Hematopoietic multipotent progenitor cell treated with erythropoietin and hydrocortisone succinate and interleukin-3 and kit ligand, for 17 days (in vitro differentiated cells): Measurements from ENCODE around the gene ANKRD62.
"Not testable (repeated sequence)": the region's sequence is repeated elsewhere in the genome, so short reads cannot be mapped to it uniquely, and the experiment has no call there.

Experiments
- DNase-seq: peaks from one replicate; pipeline ENCODE4 v3.0.0-alpha.2; 2015; ENCODE audit warnings: low spot score

Gene ANKRD62

DNA sequence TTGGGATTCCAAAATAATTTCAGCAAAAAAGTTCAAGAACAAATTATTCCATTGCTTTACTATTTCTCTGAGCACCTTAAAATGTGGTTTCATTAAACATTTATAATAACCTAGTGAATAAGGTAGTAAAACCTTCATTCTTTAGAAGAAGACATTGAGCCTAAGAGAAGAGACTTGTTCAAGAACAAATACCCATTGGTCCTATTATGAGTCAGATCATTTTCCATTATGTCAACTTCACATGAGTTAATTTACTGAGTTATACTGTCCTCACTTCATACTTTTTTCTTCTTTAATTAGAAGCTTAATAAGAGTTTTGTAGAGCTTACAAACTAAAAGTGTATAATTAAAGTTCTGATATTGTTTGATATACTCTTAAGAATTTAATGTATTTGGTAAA lies 5.5 kb downstream of the ANKRD62 start:
- no peak for DNase-seq

GRCh38 chr18:12101266-12101665 lies 7.6 kb downstream of the ANKRD62 start:
- no peak for DNase-seq

GRCh38 chr18:12102136-12102842 lies 8.6 kb downstream of the ANKRD62 start:
- no peak for DNase-seq

DNA sequence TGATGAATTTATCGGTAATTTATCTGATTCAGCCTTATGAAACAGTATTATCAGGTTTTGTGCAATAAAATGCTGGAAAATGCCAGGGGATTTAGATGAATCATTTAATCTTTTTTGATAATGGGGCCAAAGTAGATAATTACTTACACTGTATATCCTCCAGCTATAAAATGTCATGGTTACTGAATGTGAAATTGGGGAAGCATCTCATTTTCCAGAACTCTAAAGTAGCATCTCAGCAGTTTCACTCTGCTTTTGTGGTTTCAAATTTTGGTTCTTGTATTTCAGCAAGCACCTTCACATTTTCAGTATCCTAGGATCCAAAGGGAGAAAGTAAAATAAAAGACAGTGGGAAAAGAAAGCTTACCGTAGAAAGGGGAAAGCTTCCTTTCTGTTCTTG lies 12.8 kb downstream of the ANKRD62 start:
- DNase-seq = no peak

GRCh38 chr18:12109836-12110235 lies 16.2 kb downstream of the ANKRD62 start:
- no peak for DNase-seq

GRCh38 chr18:12113999-12114646 lies 20.5 kb downstream of the ANKRD62 start:
- DNase-seq = no peak

DNA sequence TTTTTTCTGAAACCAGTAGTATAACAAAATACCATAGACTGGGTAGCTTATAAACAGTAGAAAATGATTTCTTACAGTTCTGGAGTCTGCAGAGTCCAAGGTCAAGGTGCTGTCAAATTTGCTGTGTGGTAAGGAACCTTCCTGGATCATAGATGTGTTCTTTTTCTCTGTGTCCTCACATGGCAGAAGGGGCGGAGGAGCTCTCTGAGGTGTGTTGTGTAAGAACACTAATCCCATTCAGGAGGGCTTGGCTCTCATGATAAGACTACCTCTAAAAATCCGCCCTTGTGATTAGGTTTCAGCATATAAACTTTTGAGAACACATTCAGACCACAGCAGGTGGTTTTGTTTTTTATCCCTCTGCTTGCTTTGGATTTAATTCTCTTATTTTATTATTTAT lies 25.7 kb downstream of the ANKRD62 start:
- DNase-seq = no peak

DNA sequence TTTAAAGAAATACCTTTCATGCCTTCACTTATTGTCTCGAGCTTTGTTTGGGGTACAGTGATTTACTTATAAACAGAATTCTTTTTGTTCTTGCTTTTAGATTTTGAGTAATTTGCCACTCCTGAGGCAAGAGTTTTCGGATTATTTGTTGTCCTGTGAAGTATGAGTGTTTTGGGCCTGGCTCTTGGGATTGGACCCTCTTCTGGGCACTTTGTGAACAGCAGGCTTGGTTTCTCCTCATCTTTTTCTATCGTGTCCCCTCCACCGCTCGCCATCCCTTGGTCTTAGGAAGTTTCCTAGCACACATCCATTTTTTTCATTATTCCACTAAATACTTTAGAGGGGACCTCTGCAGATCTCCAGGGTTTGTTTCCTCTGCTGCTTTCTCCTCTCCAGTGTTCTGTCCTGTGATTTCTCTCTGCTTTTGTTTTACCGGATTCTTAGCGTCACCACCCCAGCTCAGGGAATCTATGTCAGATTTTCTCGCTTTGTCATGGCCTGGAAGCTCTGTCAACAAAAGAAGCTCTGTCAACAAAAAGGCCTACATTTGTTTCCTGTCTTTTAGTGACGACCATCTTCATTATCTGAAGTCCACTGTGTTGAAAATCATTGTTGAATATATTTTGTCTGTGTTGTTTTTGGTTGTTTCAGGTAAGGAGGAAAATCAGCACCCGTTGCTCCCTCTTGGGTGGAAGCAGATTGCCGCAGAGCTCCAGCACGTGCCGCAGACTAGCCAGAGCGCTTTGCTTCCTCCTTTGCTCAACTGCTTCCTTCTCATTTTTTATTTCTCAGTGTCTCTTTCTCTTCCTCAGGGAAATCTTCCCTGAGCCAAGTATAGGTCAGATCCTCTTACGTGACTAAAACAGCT lies 27.8 kb downstream of the ANKRD62 start:
- no peak for DNase-seq

GRCh38 chr18:12122043-12122389 lies 28.4 kb downstream of the ANKRD62 start:
- not testable (repeated sequence) for DNase-seq

DNA sequence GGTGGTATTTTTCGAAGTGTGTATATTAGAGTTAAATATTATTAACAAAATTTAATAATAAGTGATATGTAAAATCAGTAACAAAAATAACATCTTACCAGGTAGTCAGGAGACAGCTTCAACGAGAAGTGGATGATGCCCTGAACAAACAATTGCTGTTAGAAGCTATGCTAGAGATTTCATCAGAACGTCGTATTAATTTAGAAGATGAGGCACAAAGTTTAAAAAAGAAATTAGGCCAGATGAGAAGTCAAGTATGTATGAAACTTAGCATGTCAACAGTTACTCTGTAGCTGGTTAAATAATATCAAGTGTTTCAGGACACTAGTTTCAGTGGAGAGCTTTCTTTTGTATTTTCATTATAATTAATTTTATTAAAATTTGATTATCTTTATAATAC lies 34.0 kb downstream of the ANKRD62 start:
- not testable (repeated sequence) for DNase-seq

DNA sequence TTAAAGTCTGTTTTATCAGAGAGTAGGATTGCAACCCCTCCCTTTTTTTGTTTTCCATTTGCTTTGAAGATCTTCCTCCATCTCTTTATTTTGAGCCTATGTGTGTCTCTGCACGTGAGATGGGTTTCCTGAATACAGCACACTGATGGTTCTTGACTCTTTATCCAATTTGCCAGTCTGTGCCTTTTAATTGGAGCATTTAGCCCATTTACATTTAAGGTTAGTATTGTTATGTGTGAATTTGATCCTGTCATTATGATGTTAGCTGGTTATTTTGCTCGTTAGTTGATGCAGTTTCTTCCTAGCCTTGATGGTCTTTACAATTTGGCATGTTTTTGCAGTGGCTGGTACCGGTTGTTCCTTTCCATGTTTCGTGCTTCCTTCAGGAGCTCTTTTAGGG lies 45.2 kb downstream of the ANKRD62 start:
- not testable (repeated sequence) for DNase-seq

DNA sequence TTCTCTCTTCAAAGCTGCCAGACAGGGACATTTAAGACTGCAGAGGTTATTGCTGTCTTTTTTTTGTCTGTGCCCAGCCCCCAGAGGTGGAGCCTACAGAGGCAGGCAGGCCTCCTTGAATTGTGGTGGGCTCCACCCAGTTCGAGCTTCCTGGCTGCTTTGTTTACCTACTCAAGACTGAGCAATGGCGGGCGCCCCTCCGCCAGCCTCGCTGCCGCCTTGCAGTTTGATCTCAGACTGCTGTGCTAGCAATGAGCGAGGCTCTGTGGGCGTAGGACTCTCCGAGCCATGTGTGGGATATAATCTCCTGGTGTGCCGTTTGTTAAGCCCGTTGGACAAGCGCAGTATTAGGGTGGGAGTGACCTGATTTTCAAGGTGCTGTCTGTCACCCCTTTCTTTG lies 47.2 kb downstream of the ANKRD62 start:
- DNase-seq = not testable (repeated sequence)

- DNase-seq = not testable (repeated sequence)
Observed at GRCh38 chr18:12141778-12142177, 48.1 kb downstream of the ANKRD62 start.

- not testable (repeated sequence) for DNase-seq
Observed at GRCh38 chr18:12149431-12149830, 55.8 kb downstream of the ANKRD62 start.

DNA sequence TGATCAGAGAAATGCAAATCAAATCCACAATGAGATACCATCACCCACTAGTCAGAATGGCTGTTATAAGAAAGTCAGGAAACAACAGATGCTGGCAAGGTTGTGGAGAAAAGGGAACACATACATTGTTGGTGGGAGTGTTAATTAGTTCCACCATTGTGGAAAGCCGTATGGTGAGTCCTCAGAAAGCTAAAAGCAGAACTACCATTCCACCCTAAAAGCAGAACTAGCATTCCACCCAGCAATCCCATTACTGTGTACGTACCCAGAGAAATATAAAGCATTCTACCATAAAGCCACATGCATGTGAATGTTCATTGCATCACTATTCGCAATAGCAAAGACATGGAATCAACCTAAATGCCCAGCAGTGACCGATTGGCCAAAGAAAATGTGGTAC lies 60.7 kb downstream of the ANKRD62 start:
- no peak for DNase-seq

- no peak for DNase-seq
Observed at GRCh38 chr18:12155996-12156395, 62.4 kb downstream of the ANKRD62 start.

GRCh38 chr18:12159446-12159845 lies 65.8 kb downstream of the ANKRD62 start:
- DNase-seq = no peak

- DNase-seq = no peak
Observed at GRCh38 chr18:12162786-12163185, 69.1 kb downstream of the ANKRD62 start.

GRCh38 chr18:12165038-12165768 lies 71.6 kb downstream of the ANKRD62 start:
- DNase-seq = no peak
